Fibroblast of skin of scalp (primary cell): ENCODE data around the gene SLC16A2.

Experiments
- DNase-seq: peaks from one replicate; pipeline ENCODE4 v3.0.0-alpha.2; 2013

SLC16A2 gene

DNA sequence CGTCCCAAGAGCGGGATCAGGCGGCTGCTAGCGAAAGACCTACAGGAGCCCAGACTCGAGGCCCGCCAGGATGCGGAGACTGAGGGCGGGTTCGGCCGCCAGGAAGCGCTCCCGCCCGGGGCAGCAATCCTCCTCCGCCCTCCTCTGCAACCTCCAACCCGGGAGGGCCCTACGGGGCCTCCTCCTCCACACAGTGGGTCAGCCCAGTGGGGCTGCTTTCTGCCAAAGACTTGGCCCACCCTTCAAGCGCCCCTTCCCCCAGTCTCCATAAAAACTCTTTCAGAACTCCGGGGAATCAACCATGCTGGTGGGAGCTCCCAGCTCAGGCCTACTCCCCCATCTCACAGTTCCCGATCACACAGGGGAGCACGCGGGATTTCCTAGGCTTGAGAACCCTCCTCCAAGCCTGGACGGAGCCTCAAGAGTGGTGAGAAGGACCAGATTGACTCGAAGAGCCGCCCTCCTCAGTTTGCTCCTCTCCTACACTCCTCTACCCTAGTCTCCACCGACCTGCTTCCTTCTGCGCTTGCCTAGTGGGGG lies 115.6 kb downstream of the SLC16A2 start:
- DNase-seq, result peak; percentile 43

DNA sequence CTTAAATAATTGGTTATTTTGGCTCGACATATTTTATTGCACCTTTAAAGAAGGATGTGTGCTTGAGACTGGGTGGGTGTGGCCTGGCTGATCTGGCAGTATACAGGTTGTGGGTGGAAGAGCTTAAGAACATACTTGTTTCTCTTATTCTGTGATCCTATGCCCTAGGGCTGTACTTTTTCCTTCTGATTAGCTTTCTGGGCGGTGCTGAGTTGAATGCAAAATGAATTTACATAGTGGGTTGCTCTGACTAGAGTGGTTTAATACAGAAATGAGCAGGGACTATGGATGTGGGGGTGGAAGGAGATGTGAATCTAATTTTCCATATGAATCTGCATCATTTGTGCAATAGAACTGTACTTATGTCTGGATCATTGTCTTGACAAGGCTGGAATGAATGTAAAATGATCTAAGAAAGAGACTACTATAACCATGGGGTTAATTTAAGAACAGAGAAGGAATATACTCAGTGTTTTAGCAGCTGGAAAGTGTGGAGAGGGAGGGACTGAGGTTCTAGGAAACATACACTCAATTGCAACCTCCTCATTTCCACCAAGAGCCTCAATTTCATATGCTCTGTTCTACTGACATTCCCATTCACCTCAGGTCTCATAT lies 119.4 kb downstream of the SLC16A2 start:
- no peak for DNase-seq

DNA sequence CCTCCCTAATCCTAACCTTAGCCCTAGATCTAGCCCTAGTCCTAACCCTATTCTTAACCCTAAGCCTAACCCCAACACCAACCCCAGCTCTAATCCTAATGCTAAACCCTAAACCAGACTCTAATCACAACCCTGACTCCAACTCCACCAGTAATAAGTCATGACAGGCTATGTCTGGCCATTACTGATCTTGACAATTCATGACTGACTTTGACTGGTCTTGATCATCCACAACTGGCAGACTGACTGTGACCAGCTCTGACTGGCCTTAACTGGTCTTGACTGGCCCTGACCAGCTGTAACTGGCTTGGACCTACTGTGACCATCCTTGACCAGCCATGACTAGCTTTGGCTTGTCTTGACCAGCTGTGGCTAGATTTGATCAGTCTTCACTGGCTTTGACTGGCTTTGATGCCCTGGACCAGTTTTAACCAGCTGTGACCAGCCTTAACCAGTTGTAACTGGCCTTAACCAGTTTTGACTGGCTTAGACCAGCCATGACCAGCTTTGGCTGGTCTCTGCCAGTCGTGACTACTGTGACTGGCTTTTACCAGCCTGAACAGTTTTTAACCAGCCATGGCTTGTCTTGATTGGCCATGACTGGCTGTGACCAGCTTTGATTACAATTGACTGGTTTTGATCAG lies 124.7 kb downstream of the SLC16A2 start:
- DNase-seq, result no peak

DNA sequence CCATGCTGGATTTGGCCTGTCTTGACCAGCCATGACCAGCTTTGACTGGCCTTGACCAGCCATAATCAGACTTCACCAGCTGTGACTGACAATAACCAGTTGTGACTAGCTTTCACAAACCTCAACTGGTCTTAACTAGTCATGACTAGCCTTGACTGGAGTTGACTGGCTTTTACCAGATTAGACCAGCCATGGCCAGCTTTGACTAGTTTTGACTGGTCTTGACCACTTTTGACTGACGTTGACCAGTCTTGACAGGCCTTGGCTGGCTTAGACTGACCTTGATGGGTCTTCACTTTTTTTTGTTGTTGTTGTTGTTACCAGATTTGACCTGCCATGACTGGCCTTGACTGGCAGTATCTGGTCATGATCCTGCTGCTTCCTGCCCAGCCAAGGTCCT lies 125.7 kb downstream of the SLC16A2 start:
- no peak for DNase-seq

GRCh38 chrX:74550295-74550802 lies 129.1 kb downstream of the SLC16A2 start:
- peak; percentile 72 for DNase-seq

GRCh38 chrX:74551934-74552333 lies 130.6 kb downstream of the SLC16A2 start:
- no peak for DNase-seq

DNA sequence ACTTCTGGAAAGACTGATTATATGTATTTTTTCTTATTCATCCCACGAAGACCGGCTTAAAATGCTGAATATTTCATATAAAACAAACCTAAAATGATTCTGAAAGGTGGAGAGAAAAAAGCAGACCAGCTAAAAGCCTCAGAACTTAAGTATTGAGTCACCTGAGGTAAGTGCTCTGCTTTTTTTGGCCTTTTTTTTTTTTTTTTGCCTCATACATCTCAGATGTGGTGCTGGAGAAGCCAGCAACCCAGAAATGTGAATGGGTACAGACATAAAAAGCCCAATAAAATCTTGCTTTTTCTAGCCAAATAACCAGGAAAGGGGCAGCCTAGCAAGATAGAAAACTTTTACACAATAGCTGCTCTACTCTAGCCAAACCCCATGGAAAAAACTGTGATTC lies 136.1 kb downstream of the SLC16A2 start:
- DNase-seq, result no peak

DNA sequence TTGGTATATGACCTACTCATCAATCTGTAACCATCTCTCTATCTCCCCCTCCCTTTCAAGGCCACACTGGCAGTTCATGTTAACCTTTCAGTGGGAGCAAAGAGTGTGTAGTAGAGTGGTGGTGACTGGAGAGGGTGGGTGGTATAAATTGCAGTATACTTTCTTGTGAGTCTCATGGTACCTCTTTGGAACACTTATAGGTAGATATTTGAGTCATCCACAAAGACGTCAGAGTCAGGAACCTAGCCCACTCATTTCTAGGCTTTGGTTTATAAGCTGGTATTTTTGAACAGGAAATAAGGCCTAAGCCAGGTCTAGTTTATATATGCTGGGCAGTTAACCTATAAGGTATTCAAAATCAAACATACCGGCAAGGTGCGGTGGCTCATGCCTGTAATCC lies 156.8 kb downstream of the SLC16A2 start:
- no peak for DNase-seq

DNA sequence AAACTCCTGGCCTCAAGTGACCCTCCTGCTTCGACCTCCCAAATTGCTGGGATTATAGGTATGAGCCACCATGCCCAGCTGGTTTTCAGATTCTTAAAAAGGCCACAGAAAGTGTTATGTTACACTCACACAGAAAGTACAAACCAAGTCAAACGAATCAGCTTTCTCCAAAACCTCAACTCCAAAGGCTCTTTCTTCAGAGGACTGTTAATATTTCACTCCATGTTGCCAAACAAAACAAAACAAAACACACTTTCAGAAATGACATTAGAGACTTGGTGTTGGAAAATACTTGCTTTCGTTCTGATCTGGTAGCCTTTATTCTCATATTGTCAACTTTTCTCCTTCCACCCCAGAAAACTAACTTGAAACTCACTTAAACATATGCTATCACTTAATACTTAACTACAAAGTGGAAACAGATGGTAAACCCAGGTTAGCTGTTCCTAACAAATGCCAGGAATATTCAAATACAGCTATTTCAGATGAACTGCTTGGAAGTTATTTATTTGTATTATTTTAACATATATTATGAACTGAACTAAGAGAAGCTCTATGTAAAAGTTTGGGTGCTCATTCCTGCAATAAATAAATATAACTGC lies 158.4 kb downstream of the SLC16A2 start:
- DNase-seq, result peak; percentile 16
